GM19035 (cell line): ENCODE results near the gene RPRD2.
"Not testable (repeated sequence)": the region's sequence is repeated elsewhere in the genome, so short reads cannot be mapped to it uniquely, and the experiment has no call there.

Source experiments
- ATAC-seq: cut with Tn5 transposase; IDR thresholded peaks from one replicate; pipeline ENCODE4 v1.9.1; 2021; ENCODE audit not compliant: unreplicated experiment

RPRD2 gene

DNA sequence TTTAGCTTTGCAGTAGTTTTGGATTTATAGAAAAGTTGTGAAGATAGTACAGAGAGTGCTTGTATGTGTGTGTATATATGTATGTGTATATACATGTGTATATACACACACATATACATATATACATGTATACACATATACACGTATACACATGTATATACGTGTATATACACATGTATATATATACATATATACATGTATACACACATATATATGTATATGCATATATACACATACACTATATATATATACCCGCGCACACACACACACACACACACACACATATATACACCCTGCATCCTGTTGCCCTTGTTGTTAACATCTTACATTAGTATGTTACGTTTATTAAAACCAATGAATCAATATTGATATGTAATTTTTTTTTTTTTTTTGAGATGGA, 24.3 kb downstream of the RPRD2 start:
- ATAC-seq: no peak

DNA sequence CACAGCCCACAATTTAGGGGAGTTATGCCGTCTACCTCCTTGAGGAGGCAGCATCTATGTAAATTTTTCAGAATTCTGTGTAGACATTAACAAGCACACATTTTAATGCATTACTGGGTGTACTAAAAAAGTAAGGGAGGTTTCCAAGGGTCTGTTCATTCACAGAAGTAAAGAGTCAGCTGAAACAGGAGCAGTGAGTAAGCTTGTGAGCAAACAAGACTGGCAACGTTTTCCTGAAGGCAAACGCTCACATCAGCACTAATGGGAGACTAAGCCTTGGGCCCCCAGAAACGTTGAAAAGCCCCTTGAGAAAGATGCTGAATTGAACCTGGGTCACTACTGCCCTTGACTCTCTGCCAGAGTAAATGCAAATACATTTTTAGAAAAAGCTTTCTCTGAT, 25.7 kb downstream of the RPRD2 start:
- no peak for ATAC-seq

DNA sequence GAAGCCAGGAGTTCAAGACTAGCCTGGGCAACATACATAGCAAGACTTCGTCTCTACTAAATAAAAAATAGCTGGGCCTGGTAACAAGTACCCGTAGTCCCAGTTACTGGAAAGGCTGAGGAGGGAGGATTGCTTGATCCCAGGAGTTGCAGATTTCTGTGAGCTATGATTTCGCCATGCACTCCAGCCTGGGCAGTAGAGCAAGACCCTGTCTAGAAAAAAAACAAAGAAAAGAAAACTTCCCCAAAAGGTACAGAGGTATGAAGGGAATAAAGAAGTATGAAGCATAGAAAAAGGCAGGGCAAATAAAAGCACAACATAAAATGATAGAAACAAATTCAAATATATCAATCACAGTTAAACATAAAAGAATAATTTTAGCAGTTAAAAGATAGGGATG, 28.7 kb downstream of the RPRD2 start:
- ATAC-seq: no peak

DNA sequence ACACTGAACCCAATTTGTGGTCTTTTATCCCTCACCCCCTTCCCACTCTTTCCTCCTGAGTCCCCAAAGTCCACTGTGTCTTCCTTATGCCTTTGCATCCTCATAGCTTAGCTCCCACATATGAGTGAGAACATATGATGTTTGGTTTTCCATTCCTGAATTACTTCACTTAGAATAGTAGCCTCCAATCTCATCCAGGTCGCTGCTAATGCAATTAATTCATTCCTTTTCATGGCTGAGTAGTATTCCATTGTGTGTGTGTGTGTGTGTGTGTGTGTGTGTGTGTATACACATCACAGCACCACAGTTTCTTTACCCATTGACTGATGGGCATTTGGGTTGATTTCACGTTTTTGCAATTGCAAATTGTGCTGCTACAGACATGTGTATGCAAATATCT, 31.2 kb downstream of the RPRD2 start:
- not testable (repeated sequence) for ATAC-seq

DNA sequence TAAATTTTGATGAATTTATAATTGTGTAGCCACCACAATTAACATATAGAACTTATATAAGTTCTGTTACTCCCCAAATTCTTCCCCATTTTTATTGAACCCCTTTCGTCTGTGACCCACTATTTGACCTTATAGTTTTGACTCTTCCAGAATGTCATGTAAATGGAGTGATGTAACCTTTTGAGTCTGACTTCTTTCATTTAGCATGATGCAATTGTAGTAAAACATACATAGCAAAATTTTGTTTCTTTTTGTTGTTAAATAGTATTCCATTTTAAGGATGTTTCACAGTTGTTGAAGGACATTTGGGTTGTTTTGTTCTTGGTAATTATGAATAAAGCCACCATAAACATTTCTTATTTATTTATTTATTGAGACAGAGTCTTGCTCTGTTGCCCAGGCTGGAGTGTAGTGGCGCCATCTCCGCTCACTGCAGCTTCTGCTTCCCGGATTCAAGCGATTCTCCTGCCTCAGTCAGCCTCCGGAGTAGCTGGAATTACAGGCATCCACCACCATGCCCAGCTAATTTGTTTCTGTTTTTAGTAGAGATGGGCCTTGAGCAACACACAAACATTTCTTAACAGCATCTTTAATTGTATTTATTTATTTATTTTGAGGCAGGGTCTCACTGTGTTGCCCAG, 33.6 kb downstream of the RPRD2 start:
- ATAC-seq: no peak

DNA sequence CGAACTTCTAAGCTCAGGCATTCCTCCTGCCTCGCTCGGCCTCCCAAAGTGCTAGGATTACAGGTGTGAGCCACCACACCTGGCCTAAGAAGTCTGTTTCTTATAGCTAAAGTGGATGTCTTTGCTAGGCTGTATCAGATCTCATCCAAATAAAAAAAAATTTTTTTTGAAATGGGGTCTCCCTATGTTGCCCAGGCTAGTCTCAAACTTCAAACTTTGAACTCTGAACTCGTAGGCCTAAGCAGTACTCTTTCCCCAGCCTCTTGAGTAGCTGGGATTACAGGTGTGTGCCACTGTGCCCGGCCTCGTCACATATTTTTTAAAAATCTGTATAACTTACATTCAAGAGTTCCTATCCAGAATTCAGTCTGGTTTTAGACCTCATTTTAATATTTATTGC, 40.5 kb downstream of the RPRD2 start:
- ATAC-seq: no peak

DNA sequence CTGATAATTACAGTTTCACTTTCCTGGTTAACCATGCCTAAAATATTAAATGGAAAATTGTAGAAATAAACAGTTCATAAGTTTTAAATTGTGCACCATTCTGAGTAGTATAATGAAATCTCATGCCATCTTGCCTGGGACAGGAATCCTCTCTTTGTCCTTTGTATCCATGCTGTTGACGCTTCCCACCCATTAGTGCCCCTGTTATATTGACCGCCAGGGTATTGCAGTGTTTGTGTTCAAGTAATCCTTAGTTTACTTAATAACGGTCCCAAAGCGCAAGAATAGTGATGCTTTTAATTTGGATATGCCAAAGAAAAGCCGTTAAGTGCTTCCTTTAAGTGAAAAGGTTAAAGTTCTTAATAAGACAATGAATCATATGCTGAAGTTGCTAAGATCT, 41.7 kb downstream of the RPRD2 start:
- ATAC-seq: no peak

DNA sequence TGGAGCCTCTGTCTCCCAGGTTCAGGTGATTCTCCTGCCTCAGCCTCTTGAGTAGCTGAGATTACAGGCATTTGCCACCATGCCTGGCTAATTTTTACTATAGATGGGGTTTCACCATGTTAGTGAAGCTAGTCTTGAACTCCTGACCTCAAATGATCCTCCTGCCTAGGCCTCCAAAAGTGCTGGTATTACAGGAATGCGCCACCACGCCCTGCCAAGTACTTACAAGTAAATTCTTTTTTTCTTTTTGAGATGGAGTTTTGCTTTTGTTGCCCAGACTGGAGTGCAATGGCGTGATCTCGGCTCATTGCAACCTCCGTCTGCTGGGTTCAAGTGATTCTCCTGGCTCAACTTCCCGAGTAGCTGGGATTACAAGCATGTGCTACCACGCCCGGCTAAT, 42.5 kb downstream of the RPRD2 start:
- no peak for ATAC-seq

DNA sequence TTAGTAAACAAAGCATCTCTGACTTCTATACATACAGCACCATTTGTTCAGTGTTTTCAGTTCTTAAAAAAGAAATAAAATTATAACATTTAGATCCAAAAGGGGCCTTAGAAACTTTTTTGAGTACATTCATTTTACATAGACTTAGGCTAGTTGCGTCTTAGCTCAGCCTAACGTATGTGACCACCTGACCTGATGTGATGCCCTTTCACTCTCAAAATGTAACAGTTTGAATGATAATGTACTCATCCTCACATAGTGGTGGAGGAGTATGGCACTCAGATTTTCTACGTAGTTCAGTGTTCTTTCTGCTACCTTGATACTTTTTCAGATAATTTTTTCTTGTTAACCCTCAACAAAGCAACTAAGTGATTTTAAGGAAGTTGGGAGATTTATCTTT, 43.4 kb downstream of the RPRD2 start:
- ATAC-seq: no peak

DNA sequence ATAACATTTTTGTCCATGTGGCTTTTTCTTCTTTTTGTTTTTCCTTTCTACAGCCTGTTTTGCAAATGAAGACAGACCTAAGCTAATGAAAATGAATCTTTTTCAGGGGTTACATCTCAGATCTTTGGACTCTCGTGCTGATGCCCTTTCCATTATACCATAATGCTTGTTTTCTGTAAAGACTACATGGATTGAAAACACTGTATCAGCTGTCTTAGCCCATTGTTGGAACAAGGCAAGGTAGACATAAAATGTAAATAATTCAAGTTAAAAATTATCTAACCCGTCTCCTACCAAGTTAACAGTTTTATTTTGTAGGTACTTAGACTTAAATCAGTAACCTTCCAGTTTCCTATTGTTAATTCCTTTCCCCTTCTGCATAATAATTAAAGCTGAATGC, 44.9 kb downstream of the RPRD2 start:
- ATAC-seq: no peak

DNA sequence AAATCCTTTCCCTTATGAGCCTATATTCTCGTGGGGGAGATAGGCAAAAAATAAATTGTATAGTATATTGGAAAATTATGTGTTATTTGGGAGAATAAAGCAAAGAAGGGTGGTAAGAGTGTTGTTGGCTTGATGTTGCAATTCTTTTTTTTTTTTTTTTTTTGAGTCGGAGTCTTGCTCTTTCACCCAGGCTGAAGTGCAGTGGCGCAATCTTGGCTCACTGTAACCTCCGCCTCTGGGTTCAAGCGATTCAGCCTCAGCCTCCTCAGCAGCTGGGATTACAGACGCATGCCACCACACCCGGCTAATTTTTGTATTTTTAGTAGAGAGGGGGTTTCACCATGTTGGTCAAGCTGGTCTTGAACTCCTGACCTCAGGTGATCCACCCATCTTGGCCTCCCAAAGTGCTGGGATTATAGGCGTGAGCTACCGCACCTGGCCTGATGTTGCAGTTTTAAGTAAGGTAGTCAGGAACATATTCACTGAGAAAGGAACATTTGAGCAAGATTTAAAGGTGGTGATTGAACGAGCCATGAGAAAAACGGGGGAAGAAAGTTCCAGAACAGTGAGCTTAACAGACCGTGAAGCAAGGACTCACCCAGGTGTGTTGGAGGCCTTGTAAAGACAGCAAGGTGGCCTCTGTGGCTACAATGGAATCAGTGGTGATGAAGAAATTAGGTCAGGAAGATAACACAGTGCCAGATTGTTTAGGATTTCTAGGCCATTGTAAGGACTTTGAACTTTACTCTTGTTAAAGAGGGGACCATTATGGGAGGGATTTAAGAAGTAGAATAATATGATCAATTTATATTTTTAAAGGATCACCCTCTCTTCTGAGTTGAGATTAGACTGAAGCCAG, 45.8 kb downstream of the RPRD2 start:
- no peak for ATAC-seq

DNA sequence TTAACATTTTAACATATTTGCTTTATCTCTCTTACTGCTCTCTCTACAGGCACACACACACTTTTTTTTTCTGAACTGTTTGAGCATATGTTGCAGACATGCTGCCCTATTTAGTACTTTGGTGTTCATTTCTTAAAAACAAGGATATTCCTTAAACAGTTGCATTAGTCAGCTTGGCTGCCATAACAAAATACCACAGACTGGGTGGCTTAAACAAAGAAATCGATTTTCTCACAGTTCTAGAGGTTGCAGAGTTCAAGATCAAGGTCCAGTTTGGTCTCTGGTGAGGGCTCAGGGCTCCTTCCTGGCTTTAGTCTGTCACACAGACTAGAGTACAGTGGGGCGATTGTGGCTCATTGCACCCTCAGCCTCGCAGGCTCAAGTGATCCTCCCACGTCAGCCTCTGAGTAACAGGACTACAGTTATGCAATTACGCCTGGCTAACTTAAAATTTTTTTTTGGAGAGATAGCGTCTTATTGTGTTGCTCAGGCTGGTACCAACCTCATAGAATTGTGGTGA, 46.7 kb downstream of the RPRD2 start:
- ATAC-seq: no peak

DNA sequence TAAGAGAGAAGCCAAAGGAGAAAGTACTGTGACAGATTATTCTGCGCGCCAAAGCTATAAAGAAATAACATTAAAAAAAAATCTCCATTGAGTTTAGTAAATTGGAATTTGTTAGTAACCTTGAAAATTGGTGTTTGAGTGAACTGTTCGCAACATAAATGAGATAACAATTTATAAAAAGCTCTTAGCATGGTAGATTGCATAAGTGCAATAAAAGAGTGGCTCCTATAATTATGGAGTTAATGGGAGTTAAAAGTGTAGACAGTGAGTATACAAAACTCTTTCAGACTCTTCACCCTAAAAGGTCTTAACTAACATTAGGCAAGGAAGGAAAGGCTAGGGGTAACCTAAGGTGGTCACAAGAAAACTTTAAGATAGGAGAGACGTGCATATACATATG, 50.6 kb downstream of the RPRD2 start:
- ATAC-seq: no peak

DNA sequence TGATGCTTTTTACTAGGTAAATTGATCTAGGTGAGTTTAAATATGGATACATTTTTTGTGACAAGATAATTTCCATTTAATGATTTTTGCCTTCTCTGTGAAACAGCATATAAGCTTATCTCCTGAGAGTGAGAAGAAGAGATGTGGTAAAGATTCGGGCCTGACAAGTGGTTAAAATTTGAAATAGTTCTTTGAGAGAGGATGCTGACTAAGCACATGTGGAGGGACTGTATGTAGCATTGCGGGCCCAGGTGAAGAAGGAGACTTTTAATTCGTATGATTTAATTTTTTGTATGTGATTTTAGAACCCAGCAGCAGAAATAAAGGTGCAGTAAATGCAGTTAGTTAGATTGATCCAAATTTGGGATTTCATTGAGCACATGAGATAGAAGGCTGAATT, 51.9 kb downstream of the RPRD2 start:
- ATAC-seq: no peak

DNA sequence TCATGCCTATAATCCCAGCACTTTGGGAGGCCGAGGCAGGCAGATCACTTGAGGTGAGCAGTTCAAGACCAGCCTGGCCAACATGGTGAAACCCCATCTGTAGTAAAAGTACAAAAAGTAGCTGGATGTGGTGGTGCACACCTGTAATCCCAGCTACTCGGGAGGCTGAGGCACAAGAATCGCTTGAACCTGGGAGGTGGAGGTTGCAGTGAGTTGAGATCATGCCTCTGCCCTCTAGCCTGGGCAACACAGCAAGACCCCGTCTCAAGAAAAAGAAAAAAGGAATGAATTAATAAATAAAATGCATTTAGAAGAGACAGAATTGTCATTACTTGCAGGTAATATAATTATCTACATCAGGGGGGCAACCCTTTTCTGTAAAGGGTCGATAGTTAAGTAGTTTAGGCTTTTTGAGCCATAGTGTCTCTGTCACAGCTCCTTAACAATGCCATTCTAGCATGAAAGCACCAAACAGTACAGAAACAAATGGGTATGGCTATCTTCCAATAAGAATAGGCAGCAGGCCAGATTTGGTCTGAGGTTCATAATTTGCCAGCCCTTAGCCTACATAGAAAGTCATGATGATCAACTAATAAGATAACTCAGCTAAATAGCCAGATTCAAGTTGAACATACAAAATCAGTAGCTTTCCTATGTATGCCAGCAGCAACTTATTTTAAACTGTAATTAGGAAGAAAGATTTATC, 56.8 kb downstream of the RPRD2 start:
- ATAC-seq: no peak

DNA sequence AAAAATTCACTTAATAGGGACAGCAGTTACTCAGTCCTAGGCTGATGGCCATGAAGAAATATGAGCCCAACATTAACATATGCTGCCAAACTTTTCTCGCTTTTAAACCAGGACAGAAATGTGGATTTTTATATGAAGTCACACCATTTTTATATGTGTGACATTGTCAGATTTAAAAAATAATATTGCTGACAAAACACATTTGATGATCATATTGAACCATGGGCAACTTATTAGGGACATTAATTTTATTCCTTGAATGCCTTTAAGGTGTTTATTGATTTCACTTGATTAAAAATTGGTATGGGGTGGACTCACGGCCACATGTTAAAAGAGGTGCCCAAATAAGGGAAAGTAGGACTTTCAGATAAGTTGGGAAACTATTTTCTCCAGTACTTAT, 58.6 kb downstream of the RPRD2 start:
- ATAC-seq: no peak

DNA sequence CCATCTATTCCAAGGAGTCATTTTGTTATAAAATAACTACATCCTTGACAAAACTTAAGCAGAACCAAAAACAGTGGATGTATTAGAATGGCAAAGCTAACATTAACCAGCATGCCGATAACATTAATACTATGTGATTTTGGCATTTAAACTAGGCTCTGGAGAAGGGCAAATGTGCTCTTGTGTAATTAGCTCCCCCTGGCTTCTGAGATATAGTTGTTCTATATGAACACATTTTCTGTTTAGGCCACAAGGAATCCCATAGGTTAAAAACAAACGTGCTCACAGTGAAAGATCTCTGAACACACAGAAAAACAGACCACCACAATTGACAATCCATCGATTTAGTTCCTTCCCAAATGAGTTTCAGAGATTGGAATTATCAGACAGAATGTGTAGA, 65.9 kb downstream of the RPRD2 start:
- no peak for ATAC-seq

DNA sequence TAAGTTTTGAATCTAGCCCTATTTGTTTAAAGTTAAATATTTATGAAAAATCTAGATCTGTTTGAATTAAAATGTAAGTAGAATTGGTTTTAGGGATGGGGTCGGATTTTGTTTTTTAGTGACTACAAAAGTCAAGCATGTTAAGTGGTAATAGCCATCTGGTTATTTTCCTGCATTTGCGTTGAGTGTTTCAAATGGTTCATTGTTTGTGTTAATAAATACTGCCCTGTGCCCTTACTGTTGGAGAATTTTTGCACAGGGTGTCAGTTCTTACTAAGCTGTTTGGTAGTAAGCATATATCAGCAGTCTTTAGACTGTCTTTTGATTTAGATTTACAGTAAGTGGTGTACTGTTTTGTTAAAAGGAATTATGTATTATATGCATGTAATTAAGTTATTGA, 77.2 kb downstream of the RPRD2 start:
- ATAC-seq: no peak

DNA sequence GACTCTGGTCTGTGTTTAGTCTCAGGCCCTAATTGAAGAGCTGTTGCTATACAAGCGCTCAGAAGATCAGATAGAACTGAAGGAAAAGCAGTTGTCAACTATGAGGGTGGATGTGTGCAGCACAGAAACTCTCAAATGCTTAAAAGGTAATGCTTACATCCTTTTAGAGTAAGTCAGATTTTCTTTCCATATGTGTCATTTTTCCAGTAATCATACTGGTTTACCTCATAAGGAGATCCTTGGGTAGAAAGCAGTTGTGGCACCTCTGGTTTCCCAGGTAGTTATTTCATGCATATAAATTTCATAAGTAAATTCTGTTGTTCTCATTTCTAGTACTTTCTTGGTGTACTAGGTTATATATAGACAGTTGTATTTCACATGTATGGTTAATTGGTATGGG, 80.3 kb downstream of the RPRD2 start:
- ATAC-seq: no peak

DNA sequence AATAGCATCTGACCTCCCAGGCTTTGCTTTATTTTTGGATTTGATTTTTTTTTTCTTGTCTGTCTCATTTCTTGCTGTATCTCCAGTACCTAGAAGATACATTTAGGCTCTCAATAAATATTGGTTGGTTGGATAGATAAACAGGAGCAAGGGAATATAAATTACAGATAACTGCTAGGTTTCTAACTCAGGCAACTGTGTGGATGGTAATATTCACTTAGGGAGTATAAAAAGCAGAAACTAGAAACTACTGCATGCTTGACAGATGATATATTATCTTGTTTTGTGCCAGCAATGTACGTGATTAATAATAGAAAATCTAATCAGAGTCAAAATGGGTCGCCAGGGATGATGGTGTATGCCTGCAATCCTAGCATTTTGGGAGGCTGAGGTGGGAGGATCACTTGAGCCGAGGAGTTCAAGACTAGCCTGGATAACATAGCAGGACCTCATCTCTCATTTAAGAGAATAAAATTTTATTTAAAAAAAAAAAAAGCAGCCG, 92.2 kb downstream of the RPRD2 start:
- no peak for ATAC-seq

DNA sequence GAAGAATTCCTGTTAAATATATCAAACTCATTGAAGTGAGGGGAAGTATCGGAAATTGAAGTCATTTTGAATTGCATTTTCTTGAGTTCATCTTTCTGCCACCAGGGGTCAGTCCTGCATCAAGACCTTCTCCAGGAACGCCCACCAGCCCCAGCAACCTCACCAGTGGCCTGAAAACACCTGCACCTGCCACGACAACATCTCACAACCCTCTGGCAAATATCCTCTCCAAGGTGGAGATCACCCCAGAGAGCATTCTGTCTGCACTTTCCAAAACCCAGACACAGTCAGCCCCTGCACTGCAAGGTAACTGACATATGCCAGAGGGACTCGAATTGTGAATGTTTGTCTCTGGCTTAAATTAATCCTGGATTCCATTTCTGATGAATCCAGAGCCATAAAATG, 100.5 kb downstream of the RPRD2 start:
- ATAC-seq: no peak

DNA sequence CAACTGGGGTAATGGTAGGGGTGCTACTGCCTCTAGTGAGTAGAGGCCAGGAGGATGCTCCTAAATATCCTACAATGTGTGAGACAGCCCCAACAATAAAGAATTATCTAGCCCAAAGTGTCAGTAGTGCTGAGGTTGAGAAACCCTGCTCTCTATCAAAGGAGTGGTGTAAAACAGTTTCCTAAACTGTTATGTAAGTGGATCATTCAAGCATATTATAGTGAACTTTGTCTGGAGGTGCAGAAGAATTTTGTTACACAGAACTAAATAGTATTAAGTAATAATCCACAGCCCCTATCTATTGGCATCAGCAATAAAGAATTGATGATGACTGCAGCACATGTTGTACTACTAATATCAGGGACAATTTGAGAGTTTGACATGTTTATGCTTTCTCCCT, 103.0 kb downstream of the RPRD2 start:
- no peak for ATAC-seq
